Measurements from ENCODE around the gene HTR3A.

Gene HTR3A

GRCh38 chr11:113954235-113954634 lies 20.7 kb upstream of the HTR3A start:
- Histone ChIP-seq H3K36me3 (ENCODE audit: insufficient read depth, low read length) (no peaks in the 10 kb centered on the region), H3K9ac (ENCODE audit: low read depth, low read length) (no peak overlapping the region), H3K9me3 (ENCODE audit: control insufficient read depth, insufficient read depth, low read length) (no peaks in the 10 kb centered on the region), H3K4me1 (ENCODE audit: insufficient read depth, low read length) (peaks cover 34% of the 10 kb centered on the region)

GRCh38 chr11:113956986-113957385 lies 17.9 kb upstream of the HTR3A start:
- Histone ChIP-seq H3K4me1 (ENCODE audit: insufficient read depth, low read length) (peaks cover 35% of the 10 kb centered on the region), H3K9ac (ENCODE audit: low read depth, low read length) (no peak overlapping the region)

GRCh38 chr11:113960702-113961330 lies 14.1 kb upstream of the HTR3A start:
- Histone ChIP-seq H3K9ac (ENCODE audit: low read depth, low read length) (no peak overlapping the region), H3K9me3 (ENCODE audit: control insufficient read depth, insufficient read depth, low read length) (no peaks in the 10 kb centered on the region), H3K4me1 (ENCODE audit: insufficient read depth, low read length) (peaks cover 29% of the 10 kb centered on the region), H3K36me3 (ENCODE audit: insufficient read depth, low read length) (no peaks in the 10 kb centered on the region)

More at GRCh38 chr11:113956986-113957385, 17.9 kb upstream of the HTR3A start:
- no peaks in the 10 kb centered on the region for H3K36me3 ChIP-seq (ENCODE audit: insufficient read depth, low read length)
- H3K9me3 ChIP-seq (ENCODE audit: control insufficient read depth, insufficient read depth, low read length): no peaks in the 10 kb centered on the region

GRCh38 chr11:113967361-113967760 lies 7.5 kb upstream of the HTR3A start:
- Histone ChIP-seq H3K9me3 (ENCODE audit: control insufficient read depth, insufficient read depth, low read length) (no peaks in the 10 kb centered on the region; the same call in 1 of the 2 replicates), H3K9ac (ENCODE audit: low read depth, low read length) (no peak overlapping the region), H3K36me3 (ENCODE audit: insufficient read depth, low read length) (no peaks in the 10 kb centered on the region), H3K4me1 (ENCODE audit: insufficient read depth, low read length) (no peaks in the 10 kb centered on the region)

- Histone ChIP-seq H3K9ac (ENCODE audit: low read depth, low read length) (no peak overlapping the region), H3K4me1 (ENCODE audit: insufficient read depth, low read length) (peaks cover 3% of the 10 kb centered on the region; the same call in 1 of the 2 replicates), H3K9me3 (ENCODE audit: control insufficient read depth, insufficient read depth, low read length) (no peaks in the 10 kb centered on the region; the same call in 1 of the 2 replicates), H3K36me3 (ENCODE audit: insufficient read depth, low read length) (no peaks in the 10 kb centered on the region)
These were observed 3.3 kb upstream of the HTR3A start for GRCh38 chr11:113971506-113972195.

GRCh38 chr11:113977071-113977490 lies 2.2 kb downstream of the HTR3A start:
- H3K4me1 ChIP-seq (ENCODE audit: insufficient read depth, low read length): peaks cover 3% of the 10 kb centered on the region; the same call in 1 of the 2 replicates

GRCh38 chr11:113977701-113978100 lies 2.8 kb downstream of the HTR3A start:
- Histone ChIP-seq H3K9me3 (ENCODE audit: control insufficient read depth, insufficient read depth, low read length) (no peaks in the 10 kb centered on the region), H3K36me3 (ENCODE audit: insufficient read depth, low read length) (no peaks in the 10 kb centered on the region), H3K9ac (ENCODE audit: low read depth, low read length) (no peak overlapping the region), H3K4me1 (ENCODE audit: insufficient read depth, low read length) (peaks cover 3% of the 10 kb centered on the region; the same call in 1 of the 2 replicates)

More at GRCh38 chr11:113977071-113977490, 2.2 kb downstream of the HTR3A start:
- H3K9me3 ChIP-seq (ENCODE audit: control insufficient read depth, insufficient read depth, low read length): no peaks in the 10 kb centered on the region
- no peaks in the 10 kb centered on the region for H3K36me3 ChIP-seq (ENCODE audit: insufficient read depth, low read length)
- no peak overlapping the region for H3K9ac ChIP-seq (ENCODE audit: low read depth, low read length)

GRCh38 chr11:113979431-113979830 lies 4.5 kb downstream of the HTR3A start:
- peaks cover 3% of the 10 kb centered on the region; the same call in 1 of the 2 replicates for H3K4me1 ChIP-seq (ENCODE audit: insufficient read depth, low read length)
- H3K9ac ChIP-seq (ENCODE audit: low read depth, low read length): no peak overlapping the region
- no peaks in the 10 kb centered on the region for H3K9me3 ChIP-seq (ENCODE audit: control insufficient read depth, insufficient read depth, low read length)
- H3K36me3 ChIP-seq (ENCODE audit: insufficient read depth, low read length): no peaks in the 10 kb centered on the region

GRCh38 chr11:113980785-113981184 lies 5.9 kb downstream of the HTR3A start:
- Histone ChIP-seq H3K9ac (ENCODE audit: low read depth, low read length) (no peak overlapping the region), H3K4me1 (ENCODE audit: insufficient read depth, low read length) (peaks cover under 1% of the 10 kb centered on the region; the same call in 1 of the 2 replicates), H3K9me3 (ENCODE audit: control insufficient read depth, insufficient read depth, low read length) (no peaks in the 10 kb centered on the region), H3K36me3 (ENCODE audit: insufficient read depth, low read length) (no peaks in the 10 kb centered on the region)

- Histone ChIP-seq H3K9me3 (ENCODE audit: control insufficient read depth, insufficient read depth, low read length) (no peaks in the 10 kb centered on the region), H3K4me1 (ENCODE audit: insufficient read depth, low read length) (no peaks in the 10 kb centered on the region), H3K9ac (ENCODE audit: low read depth, low read length) (no peak overlapping the region), H3K36me3 (ENCODE audit: insufficient read depth, low read length) (no peaks in the 10 kb centered on the region)
These were observed 7.4 kb downstream of the HTR3A start for GRCh38 chr11:113982306-113982705.

- no peaks in the 10 kb centered on the region for H3K9me3 ChIP-seq (ENCODE audit: control insufficient read depth, insufficient read depth, low read length)
- H3K36me3 ChIP-seq (ENCODE audit: insufficient read depth, low read length): no peaks in the 10 kb centered on the region
- H3K4me1 ChIP-seq (ENCODE audit: insufficient read depth, low read length): no peaks in the 10 kb centered on the region
- H3K9ac ChIP-seq (ENCODE audit: low read depth, low read length): no peak overlapping the region
These were observed 9.9 kb downstream of the HTR3A start for GRCh38 chr11:113984781-113985180.

- H3K9ac ChIP-seq (ENCODE audit: low read depth, low read length): no peak overlapping the region
- no peaks in the 10 kb centered on the region for H3K4me1 ChIP-seq (ENCODE audit: insufficient read depth, low read length)
- no peaks in the 10 kb centered on the region for H3K9me3 ChIP-seq (ENCODE audit: control insufficient read depth, insufficient read depth, low read length)
- no peaks in the 10 kb centered on the region for H3K36me3 ChIP-seq (ENCODE audit: insufficient read depth, low read length)
These were observed 11.0 kb downstream of the HTR3A start for GRCh38 chr11:113985906-113986305.

GRCh38 chr11:113986351-113987140 lies 11.6 kb downstream of the HTR3A start:
- Histone ChIP-seq H3K9ac (ENCODE audit: low read depth, low read length) (no peak overlapping the region), H3K4me1 (ENCODE audit: insufficient read depth, low read length) (no peaks in the 10 kb centered on the region)

GRCh38 chr11:113989381-113989780 lies 14.5 kb downstream of the HTR3A start:
- Histone ChIP-seq H3K36me3 (ENCODE audit: insufficient read depth, low read length) (no peaks in the 10 kb centered on the region), H3K9me3 (ENCODE audit: control insufficient read depth, insufficient read depth, low read length) (no peaks in the 10 kb centered on the region), H3K4me1 (ENCODE audit: insufficient read depth, low read length) (no peaks in the 10 kb centered on the region), H3K9ac (ENCODE audit: low read depth, low read length) (no peak overlapping the region)

More at GRCh38 chr11:113986351-113987140, 11.6 kb downstream of the HTR3A start:
- Histone ChIP-seq H3K36me3 (ENCODE audit: insufficient read depth, low read length) (no peaks in the 10 kb centered on the region), H3K9me3 (ENCODE audit: control insufficient read depth, insufficient read depth, low read length) (no peaks in the 10 kb centered on the region)
